SIG-M5 treated with dmso at 0.1 percent for 504 hours (cell line): ENCODE measurements around the gene SLC9A2.

Source experiments
- DNase-seq: peaks from one replicate; lab custom pipeline; 2025; ENCODE audit not compliant: unreplicated experiment; lab: John Stamatoyannopoulos, UW

Gene SLC9A2, protein sequence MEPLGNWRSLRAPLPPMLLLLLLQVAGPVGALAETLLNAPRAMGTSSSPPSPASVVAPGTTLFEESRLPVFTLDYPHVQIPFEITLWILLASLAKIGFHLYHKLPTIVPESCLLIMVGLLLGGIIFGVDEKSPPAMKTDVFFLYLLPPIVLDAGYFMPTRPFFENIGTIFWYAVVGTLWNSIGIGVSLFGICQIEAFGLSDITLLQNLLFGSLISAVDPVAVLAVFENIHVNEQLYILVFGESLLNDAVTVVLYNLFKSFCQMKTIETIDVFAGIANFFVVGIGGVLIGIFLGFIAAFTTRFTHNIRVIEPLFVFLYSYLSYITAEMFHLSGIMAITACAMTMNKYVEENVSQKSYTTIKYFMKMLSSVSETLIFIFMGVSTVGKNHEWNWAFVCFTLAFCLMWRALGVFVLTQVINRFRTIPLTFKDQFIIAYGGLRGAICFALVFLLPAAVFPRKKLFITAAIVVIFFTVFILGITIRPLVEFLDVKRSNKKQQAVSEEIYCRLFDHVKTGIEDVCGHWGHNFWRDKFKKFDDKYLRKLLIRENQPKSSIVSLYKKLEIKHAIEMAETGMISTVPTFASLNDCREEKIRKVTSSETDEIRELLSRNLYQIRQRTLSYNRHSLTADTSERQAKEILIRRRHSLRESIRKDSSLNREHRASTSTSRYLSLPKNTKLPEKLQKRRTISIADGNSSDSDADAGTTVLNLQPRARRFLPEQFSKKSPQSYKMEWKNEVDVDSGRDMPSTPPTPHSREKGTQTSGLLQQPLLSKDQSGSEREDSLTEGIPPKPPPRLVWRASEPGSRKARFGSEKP

DNA sequence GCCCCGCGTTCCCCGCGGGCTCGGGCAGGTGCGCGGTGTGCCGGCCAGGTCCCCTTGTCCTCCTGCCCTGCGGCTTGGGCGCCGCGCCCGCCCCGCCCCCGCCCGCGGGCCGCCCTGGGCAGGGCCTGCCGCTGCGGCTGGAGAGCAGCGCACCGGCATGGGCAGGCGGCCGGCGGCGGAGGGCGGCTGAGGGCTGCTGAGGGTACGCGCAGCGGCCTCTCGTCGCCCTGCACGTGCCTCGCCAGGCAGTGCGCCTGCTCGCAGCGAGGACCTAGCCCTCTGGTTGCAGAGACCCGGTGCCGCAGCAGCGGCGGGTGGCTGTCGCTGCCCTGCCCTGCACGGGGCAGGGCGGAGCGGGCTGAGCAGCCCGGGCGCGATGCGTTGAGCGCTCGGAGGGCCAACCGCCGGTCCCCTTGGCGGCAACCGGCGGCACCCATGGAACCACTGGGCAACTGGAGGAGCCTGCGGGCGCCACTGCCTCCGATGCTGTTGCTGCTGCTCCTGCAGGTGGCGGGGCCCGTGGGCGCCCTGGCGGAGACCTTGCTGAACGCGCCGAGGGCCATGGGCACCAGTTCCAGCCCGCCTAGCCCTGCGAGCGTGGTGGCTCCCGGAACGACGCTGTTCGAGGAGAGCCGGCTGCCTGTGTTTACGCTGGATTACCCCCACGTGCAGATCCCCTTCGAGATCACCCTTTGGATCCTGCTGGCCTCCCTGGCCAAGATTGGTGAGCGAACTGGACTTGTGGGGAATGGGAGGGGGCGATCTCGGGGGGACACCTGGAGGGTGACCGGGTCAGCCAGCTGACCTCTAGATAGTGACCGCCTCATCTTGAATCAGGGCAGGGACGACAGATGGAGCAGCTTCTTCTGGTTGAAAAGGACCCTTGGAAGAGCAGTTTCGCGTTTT, at the start of gene SLC9A2:
SLC9A2 (plus strand) TSS at position 140 of the 906 bp plus-strand sequence; CDS start at position 436, 296 bp downstream.
- DNase-seq, result no peak

DNA sequence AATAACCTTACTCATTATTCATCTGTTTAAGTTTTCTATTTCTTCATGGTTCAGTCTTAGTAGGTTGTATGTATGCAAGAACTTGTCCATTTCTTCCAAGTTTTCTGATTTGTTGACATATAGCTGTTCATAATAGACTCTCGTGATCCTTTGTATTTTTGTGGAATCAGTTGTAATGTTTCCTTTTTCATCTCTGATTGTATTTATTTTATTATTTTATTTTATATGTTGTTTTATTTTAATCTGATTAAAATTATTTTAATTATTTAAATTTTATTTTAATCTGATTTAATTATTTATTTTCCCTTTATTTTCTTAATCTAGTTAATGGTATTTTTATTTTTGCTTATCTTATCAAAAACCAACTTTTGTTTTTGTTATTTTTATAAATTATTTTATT, 43.5 kb upstream of the SLC9A2 start:
- no peak for DNase-seq

DNA sequence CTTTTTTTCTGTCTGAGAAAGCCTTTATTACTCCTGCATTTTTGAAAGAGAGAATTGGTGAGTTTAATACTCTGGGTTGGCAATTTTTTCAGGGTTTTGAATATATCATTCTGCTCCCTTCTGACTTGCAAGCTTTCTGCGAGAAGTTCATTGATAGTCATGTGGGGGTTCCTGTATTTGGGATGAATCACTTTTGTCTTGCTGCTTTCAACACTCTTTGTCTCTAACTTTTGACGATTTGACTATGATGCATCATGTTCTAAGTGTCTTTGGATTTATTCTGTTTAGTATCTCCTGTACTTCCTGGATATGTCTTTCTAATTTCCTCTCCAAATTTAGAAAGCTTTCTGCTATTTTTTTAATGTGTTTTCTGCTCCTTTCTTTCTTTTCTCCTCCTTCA, 41.0 kb upstream of the SLC9A2 start:
- DNase-seq, result no peak

DNA sequence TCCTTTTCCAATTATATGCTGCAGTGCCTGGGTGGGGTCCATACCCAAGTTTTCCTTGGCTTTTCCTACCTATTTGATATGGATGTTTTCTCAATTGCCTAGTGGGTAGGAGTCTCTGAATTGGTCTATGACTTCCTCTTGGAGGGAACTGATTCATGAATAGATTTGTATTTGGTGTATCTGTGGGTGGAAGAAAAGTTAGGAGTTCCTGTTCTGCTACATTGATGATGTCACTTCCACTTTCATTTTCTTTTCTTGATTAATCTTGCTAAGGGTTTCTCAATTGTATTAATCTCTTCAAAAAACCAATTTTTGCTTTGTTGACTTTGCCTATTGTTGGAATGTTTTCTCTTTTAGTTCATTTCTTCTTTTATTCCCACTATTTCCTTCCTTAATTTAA, 37.4 kb upstream of the SLC9A2 start:
- peak; percentile 55 for DNase-seq

DNA sequence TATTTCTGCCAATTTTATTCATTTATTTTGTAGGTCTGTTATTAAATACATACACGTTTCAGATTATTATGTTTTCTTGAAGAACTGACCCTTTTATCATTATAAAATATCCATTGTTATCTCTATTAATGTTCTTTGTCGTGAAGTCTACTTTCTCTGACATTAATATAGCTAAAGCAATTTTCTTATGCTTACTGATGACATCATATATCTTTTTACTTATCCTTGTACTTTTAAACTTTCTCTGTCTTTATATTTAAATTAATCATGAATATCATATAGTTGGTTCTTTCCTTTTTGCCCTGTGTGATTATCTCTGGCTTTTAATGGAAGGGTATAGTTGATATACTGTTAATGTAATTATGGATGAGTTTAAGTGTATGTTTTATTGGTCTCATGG, 36.5 kb upstream of the SLC9A2 start:
- DNase-seq, result no peak

DNA sequence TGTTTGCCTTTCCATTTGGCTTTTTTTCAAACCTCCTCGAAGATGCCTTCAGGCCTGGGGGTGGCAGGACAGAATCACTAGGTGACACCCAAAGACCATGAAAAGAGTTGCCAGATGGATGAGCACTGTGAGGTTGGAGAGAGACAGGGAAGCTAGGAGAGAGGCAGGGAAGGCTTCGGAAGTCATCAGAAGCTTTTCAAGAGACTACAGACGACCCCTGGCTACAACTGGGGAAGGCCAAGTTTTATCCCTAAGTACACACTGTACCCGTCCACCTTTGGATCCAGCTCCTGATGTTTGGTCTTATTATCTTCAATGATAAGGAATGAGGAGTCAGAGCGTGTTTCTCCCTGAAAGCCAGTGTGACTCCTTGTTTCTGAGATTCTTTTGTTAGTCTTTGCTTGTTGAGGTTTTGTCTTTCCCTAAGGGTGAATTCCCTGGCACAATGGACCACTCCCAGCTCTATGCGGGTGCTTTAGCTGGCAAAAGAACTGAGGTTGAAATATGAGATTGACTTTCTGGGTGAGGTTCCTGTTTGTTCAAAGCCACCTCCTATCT, 33.4 kb upstream of the SLC9A2 start:
- peak; percentile 49 for DNase-seq

- no peak for DNase-seq
Measured at GRCh38 chr2:102588213-102588939, 31.0 kb upstream of the SLC9A2 start.

- no peak for DNase-seq
Measured at GRCh38 chr2:102589444-102589843, 29.9 kb upstream of the SLC9A2 start.

- DNase-seq, result no peak
Measured at GRCh38 chr2:102591491-102592045, 27.8 kb upstream of the SLC9A2 start.

DNA sequence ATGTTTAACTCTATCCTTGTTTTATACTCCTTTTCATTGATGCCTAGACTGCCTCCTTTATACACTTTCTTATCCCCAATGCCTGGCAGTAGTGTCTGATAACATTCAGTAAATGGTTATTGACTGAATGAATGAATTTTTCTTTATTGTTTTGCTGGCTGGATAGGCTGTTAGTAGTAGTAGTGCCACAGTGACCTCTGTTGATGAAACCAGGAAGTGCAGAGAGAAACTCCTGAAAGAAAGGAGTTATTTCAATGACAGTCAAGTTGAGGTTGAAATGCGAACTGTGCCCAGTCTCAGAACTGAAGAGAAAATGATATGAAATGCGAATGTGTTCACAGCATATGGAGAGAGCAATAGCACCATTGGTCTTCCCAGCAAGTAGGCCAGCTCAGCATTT, 26.8 kb upstream of the SLC9A2 start:
- no peak for DNase-seq

GRCh38 chr2:102593516-102593915, 25.8 kb upstream of the SLC9A2 start:
- no peak for DNase-seq

DNA sequence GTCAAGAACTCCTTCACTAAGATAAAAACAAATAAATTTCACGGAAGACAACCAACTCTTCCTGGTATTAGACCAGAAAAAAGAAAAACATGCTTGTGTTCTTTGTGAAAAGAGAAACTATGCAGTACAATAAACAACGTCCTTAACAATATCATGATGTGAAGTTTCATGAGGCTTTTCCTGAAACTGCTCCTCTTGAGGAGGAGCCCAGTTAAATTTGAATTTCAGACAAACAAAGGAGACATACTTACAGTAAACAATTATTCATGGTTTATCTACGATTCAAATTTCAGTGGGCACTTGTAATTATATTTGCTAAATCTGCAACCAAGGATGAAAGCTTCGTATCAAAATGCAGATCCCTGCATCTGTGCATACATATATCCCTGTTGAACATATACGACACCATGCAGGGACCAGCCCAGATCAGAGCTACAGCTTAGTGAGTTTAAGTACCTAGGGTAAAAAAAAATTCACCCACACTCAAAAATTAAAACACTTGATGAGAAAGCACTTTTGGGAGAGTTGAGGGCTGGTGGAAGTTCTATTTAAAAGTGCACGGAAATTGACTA, 24.8 kb upstream of the SLC9A2 start:
- no peak for DNase-seq

- no peak for DNase-seq
Measured at GRCh38 chr2:102597788-102598187, 21.6 kb upstream of the SLC9A2 start.

DNA sequence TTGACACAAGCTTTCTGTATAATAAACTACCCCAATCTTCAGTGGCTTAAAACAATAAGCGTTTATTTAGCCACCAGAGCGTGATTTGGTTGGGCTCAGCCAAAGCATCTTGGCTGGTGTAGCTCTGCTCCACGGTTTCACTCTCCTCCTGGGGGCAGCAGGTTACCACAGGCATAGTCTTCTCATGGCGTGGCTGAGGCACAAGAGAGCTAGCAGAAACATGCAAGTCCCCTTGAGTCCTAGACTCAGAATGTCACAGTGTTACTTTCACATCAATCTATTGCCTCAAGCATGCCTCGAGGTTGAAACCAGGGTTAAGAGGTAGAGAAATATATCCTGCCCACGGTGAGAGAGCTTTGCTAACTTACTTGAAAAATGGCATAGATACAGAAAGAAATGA, 19.9 kb upstream of the SLC9A2 start:
- DNase-seq, result no peak

- DNase-seq, result no peak
Measured at GRCh38 chr2:102601730-102602129, 17.6 kb upstream of the SLC9A2 start.

GRCh38 chr2:102603904-102604303, 15.4 kb upstream of the SLC9A2 start:
- peak; percentile 93 for DNase-seq

GRCh38 chr2:102604769-102605168, 14.6 kb upstream of the SLC9A2 start:
- DNase-seq, result no peak

GRCh38 chr2:102606353-102606752, 13.0 kb upstream of the SLC9A2 start:
- DNase-seq, result peak; percentile 19

DNA sequence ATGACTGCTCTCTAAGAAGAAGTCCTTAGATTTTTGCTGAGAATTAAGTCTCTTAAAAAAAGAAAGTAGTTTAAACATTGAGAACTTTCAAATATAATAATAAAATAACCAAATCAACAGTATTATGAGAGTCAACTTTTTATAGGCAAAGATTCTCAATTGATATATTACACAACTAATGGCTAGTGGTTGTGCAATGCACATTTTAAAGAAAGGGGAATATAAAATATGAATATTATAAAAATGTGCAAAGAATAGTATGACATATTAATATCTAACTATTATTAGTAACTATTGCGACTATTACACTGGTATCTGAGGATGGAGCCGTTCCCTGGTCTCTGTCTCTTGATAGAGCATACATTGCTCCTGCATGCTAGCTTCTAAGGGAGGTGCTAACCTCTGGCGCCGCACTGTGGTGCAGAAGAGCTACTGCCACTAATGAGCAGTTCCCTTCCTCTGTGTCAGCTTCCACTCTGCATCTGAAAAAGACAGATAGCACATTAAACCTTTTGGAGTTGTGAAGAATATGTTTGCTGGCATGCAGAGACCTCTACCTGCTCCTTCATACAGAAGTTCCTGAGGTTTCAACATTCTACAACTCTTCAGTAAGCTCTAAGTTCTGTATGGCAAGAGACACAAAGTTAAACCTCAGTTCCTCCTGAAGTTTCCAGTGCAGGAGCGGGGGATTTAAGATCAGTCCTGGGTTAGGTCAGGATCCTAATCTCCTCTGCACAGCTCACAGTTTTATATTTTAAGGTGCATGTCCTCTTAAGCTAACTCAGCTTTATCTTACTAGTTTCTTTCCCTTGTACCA, 3.5 kb upstream of the SLC9A2 start:
- peak; percentile 69 for DNase-seq
